GM23248 (cell line): ENCODE results near the gene TIAL1. TPM values are rescaled to one million over a fixed set of nuclear protein-coding genes. Genes with fewer than 3 reads are reported as not detected.

Source experiments
- DNase-seq: peaks from one replicate; pipeline ENCODE4 v3.0.0-alpha.2; 2015
- H2AFZ ChIP-seq: fragments of 200-600 bp; sonication (generic); 2 replicates; pipeline ENCODE4 v1.6.1; 2016; ENCODE audit warnings: antibody characterized with exemption
- H3F3A ChIP-seq: fragments of 200-600 bp; sonication (generic); 2 replicates; pipeline ENCODE4 v1.6.1; 2016; ENCODE audit warnings: mild to moderate bottlenecking, antibody characterized with exemption, mixed run types; ENCODE audit not compliant: insufficient read depth
- H3K27ac ChIP-seq: fragments of 200-600 bp; sonication (generic); 2 replicates; pipeline ENCODE4 v1.5.1; 2016; ENCODE audit warnings: mild to moderate bottlenecking
- H3K27me3 ChIP-seq: fragments of 200-600 bp; sonication (generic); replicated peaks from 2 replicates; pipeline ENCODE4 v1.6.1; 2016; ENCODE audit warnings: mild to moderate bottlenecking; ENCODE audit not compliant: insufficient read depth
- H3K36me3 ChIP-seq: fragments of 200-600 bp; sonication (generic); 2 replicates; pipeline ENCODE4 v1.6.1; 2016; ENCODE audit warnings: low read depth, mild to moderate bottlenecking
- H3K4me1 ChIP-seq: fragments of 200-600 bp; sonication (generic); 2 replicates; pipeline ENCODE4 v1.6.1; 2016; ENCODE audit warnings: mild to moderate bottlenecking; ENCODE audit not compliant: insufficient read depth
- H3K4me2 ChIP-seq: fragments of 200-600 bp; sonication (generic); one replicate; pipeline ENCODE4 v1.6.1; 2016; ENCODE audit warnings: mild to moderate bottlenecking; ENCODE audit not compliant: unreplicated experiment
- H3K4me3 ChIP-seq: fragments of 200-600 bp; sonication (generic); 2 replicates; pipeline ENCODE4 v1.5.1; 2016; ENCODE audit warnings: mild to moderate bottlenecking
- H3K79me2 ChIP-seq: fragments of 200-600 bp; sonication (generic); 2 replicates; pipeline ENCODE4 v1.6.1; 2016; ENCODE audit warnings: mild to moderate bottlenecking; ENCODE audit not compliant: insufficient read depth
- H3K9ac ChIP-seq: fragments of 200-600 bp; sonication (generic); 2 replicates; pipeline ENCODE4 v1.6.1; 2016; ENCODE audit warnings: mild to moderate bottlenecking
- H3K9me2 ChIP-seq: fragments of 200-600 bp; sonication (generic); 2 replicates; pipeline ENCODE4 v1.6.1; 2016; ENCODE audit warnings: mixed run types, mild to moderate bottlenecking, moderate library complexity; ENCODE audit not compliant: insufficient read depth
- H3K9me3 ChIP-seq: fragments of 200-600 bp; sonication (generic); one replicate; pipeline ENCODE4 v1.6.1; 2017; ENCODE audit warnings: low read depth
- H4K20me1 ChIP-seq: fragments of 200-600 bp; sonication (generic); 2 replicates; pipeline ENCODE4 v1.6.0; 2016; ENCODE audit not compliant: insufficient read depth
- EZH2 ChIP-seq: fragments of 200-600 bp; sonication (generic); IDR thresholded peaks from 2 replicates; pipeline ENCODE4 v1.6.1; 2018; ENCODE audit warnings: antibody characterized with exemption, mild to moderate bottlenecking; ENCODE audit not compliant: insufficient read depth, poor library complexity, severe bottlenecking
- EZH2phosphoT487 ChIP-seq: fragments of 200-600 bp; sonication (generic); IDR thresholded peaks from 2 replicates; pipeline ENCODE4 v1.6.1; 2018; ENCODE audit warnings: antibody characterized with exemption, moderate library complexity, mild to moderate bottlenecking, low read depth; ENCODE audit not compliant: insufficient read depth
- WGBS, 2 experiments: methylation state at CpG; one replicate each; pipeline ENCODE4 v1.1.6; 2015 to 2017; ENCODE audit warnings: low lambda C conversion rate in 2 of 2, low coverage in 1 of 2; ENCODE audit errors: missing lambda C conversion rate in 2 of 2; 5-methylcytosine and 5-hydroxymethylcytosine counted together
- in situ Hi-C: fragments of 300-500 bp; cut with MboI; formaldehyde crosslinking; loops from 2 replicates; pipeline ENCODE4 v1.15.0; 2020
- polyA plus RNA-seq: library from polyadenylated mRNA; unstranded; fragments of >200 nt; fragmentation: Nextera tagmentation; extraction: Ambion mirVana; gene quantifications from 2 replicates; pipeline ENCODE4 v1.2.1, GENCODE V29; 2016
- total RNA-seq: library from RNA; depleted of rRNA; stranded (reverse); fragments of >200 nt; shearing (Covaris generic); gene quantifications from 2 replicates; pipeline ENCODE4 v1.2.3, GENCODE V29; 2014

The TIAL1 gene
- total and polyA plus RNA-seq, 2 experiments from 2014 or later = 24.1 to 43.6 TPM

DNA sequence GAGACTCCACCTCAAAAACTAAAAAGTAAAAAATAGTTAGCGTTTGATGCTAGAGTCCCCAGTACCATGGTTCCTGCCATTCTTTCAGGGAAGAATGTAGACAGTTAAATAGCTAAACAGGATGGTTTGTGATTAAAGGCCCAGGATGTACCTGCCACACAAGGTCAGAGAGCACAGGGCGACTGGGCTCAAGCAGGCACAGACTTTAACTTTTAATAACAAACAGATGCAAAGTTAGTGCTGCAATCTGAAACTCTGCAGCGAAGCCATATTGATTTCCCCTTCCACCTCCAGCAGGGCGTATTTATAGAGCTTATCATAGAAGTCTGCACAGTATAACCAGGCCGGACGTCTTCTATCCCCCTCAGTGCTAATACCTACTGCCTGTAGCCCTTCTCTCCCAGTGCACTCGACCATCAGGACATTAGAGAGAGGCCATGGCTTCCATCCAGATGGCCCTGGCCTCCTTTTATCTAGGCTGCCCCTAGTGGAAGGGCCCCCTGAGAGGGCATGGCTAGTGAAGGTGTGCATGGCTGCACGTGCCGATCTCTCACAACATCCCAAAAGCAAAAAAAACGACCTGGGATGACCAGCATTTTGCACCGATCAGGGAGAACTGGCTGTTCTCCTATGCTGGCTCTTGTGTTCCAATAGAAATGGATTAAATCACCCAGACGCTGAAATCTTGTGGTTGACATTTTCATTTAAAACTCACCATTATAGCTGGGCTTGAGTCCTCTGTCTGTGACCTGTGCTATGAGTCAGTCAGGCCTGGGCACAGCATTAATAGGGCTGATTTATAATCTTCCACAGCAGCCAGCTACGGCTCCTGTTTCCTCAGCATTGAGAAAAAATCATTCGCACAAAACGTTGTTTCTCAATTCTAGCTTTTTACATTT, 46.8 kb upstream of the TIAL1 start:
- Histone ChIP-seq H3K9ac (peak overlapping the region; percentile 31; the same call in 1 of the 2 replicates), H3K79me2 (no peaks in the 10 kb centered on the region), H3F3A (peaks cover 16% of the 10 kb centered on the region; the same call in 1 of the 2 replicates), H3K4me1 (peaks cover 9% of the 10 kb centered on the region; the same call in 1 of the 2 replicates), H2AFZ (peak overlapping the region; percentile 41; the same call in 1 of the 2 replicates), H3K27me3 (no peaks in the 10 kb centered on the region), H3K9me3 (no peaks in the 10 kb centered on the region), H3K4me3 (peak overlapping the region; percentile 34), H3K27ac (peak overlapping the region; percentile 69), H3K4me2 (peak overlapping the region; percentile 68), H3K36me3 (no peaks in the 10 kb centered on the region), H3K9me2 (no peaks in the 10 kb centered on the region), H4K20me1 (no peaks in the 10 kb centered on the region)
- DNase-seq = peak; percentile 77
- in situ Hi-C loops = no loop called here
- 44 to 50% methylated on average over 15 of the region's 15 CpGs for WGBS, 2 experiments
- TF ChIP-seq EZH2 (no peak), EZH2phosphoT487 (0 out of 2 replicates have a peak, but pooled peaks have one; percentile 42)

GRCh38 chr10:119642556-119643111, 45.9 kb upstream of the TIAL1 start:
- no peak for TF ChIP-seq EZH2phosphoT487
- no peak for TF ChIP-seq EZH2
- WGBS, 2 experiments = 79 to 95% methylated on average over 2 of the region's 2 CpGs
- peaks cover 16% of the 10 kb centered on the region; the same call in 1 of the 2 replicates for H3F3A ChIP-seq

DNA sequence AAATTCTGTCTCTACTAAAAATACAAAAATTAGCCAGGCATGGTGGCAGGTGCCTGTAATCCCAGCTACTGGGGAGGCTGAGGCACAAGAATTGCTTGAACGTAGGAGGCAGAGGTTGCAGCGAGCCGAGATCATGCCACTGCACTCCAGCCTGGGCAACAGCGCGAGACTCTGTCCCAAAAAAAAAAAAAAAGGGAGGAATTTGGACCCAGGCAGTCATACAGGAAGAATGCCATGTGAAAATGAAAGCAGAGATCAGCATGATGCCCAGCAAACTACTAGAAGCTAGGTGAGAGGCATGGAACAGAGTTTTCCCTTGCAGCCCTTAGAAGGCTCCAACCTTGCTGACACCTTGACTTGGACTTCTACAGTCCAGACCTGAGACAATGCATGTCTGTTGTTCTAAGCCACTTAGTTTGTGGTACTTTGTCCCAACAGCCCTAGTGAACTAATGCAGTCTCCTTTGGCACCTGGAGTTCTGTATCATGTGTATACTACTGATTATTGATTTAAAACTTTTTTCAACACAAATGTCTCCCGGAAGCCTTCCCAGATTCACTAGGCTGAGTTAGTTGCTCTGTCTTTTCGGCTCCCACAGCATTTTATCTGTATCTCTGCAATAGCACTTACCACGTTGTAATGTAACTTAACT, 44.2 kb upstream of the TIAL1 start:
- Histone ChIP-seq H3K79me2 (no peaks in the 10 kb centered on the region), H3K9me3 (no peaks in the 10 kb centered on the region), H3K4me2 (no peak overlapping the region), H3K36me3 (no peaks in the 10 kb centered on the region), H3K4me1 (peaks cover 9% of the 10 kb centered on the region; the same call in 1 of the 2 replicates), H3F3A (peaks cover 16% of the 10 kb centered on the region; the same call in 1 of the 2 replicates), H3K9me2 (no peaks in the 10 kb centered on the region), H3K27ac (no peak overlapping the region), H4K20me1 (no peaks in the 10 kb centered on the region), H3K9ac (no peak overlapping the region), H3K4me3 (no peak overlapping the region), H3K27me3 (no peaks in the 10 kb centered on the region), H2AFZ (no peak overlapping the region)
- WGBS, 2 experiments = 51 to 54% methylated on average over 8 of the region's 8 CpGs
- DNase-seq = no peak
- TF ChIP-seq EZH2 = no peak
- no peak for TF ChIP-seq EZH2phosphoT487
- in situ Hi-C loops = no loop called here

More at GRCh38 chr10:119642556-119643111, 45.9 kb upstream of the TIAL1 start:
- H3K79me2 ChIP-seq = no peaks in the 10 kb centered on the region
- in situ Hi-C loops = no loop called here
- H3K9me2 ChIP-seq = no peaks in the 10 kb centered on the region
- H3K9me3 ChIP-seq = no peaks in the 10 kb centered on the region
- DNase-seq = no peak
- H3K9ac ChIP-seq = no peak overlapping the region
- no peaks in the 10 kb centered on the region for H4K20me1 ChIP-seq
- no peak overlapping the region for H2AFZ ChIP-seq
- H3K4me1 ChIP-seq = peaks cover 9% of the 10 kb centered on the region; the same call in 1 of the 2 replicates
- H3K36me3 ChIP-seq = no peaks in the 10 kb centered on the region
- H3K27ac ChIP-seq = no peak overlapping the region
- no peak overlapping the region for H3K4me2 ChIP-seq
- H3K27me3 ChIP-seq = no peaks in the 10 kb centered on the region
- no peak overlapping the region for H3K4me3 ChIP-seq

DNA sequence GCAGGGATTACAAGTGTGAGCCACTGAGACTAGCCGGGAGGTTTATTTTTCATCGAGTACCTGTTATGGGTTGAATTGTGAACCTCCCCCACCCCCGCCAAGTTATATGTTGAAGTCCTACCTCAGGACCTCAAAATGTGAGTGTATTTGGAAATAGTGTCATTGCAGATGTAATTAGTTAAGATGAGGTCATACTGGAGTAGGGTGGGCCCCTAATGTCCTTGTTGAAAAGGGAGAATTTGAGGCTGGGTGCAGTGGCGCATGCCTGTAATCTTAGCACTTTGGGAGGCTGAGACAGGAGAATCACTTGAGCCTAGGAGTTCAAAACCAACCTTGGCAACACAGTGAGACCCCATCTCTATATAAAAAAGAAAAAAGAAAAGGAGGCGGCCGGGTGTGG, 43.6 kb upstream of the TIAL1 start:
- Histone ChIP-seq H4K20me1 (no peaks in the 10 kb centered on the region), H3K36me3 (no peaks in the 10 kb centered on the region), H3K4me2 (no peak overlapping the region), H3K79me2 (no peaks in the 10 kb centered on the region), H3K9ac (no peak overlapping the region), H2AFZ (no peak overlapping the region), H3K4me1 (peaks cover 9% of the 10 kb centered on the region; the same call in 1 of the 2 replicates), H3K4me3 (no peak overlapping the region), H3K27me3 (no peaks in the 10 kb centered on the region), H3F3A (peaks cover 16% of the 10 kb centered on the region; the same call in 1 of the 2 replicates), H3K9me2 (no peaks in the 10 kb centered on the region), H3K27ac (no peak overlapping the region), H3K9me3 (no peaks in the 10 kb centered on the region)
- in situ Hi-C loops = no loop called here
- no peak for DNase-seq
- WGBS, 2 experiments = 85 to 94% methylated on average over 6 of the region's 6 CpGs
- TF ChIP-seq EZH2phosphoT487 (no peak), EZH2 (no peak)
